IMR-90 (cell line): Measurements from ENCODE around the gene FKBP6. TPM values are rescaled to one million over a fixed set of nuclear protein-coding genes. Genes with fewer than 3 reads are reported as not detected.

ENCODE experiments used
- ATAC-seq: fragments of 200-7000 bp; cut with Tn5 transposase; 2 replicates; pipeline ENCODE4 v1.9.1; 2020; ENCODE audit warnings: low read depth, mild to moderate bottlenecking, moderate library complexity
- BruUV-seq: library from RNA; stranded (reverse); fragments of 400-500 nt; replicated peaks from 2 replicates; lab custom pipeline; 2021; lab: Mats Ljungman, UMichigan
- CTCF ChIA-PET: fragments of 300-600 bp; formaldehyde crosslinking; extraction: SDS; loops from one replicate; lab custom pipeline; 2021; ENCODE audit warnings: antibody characterized with exemption; lab: Yijun Ruan, JAX
- POLR2A ChIA-PET: fragments of 300-600 bp; sonication (Branson Sonifier 250); formaldehyde crosslinking; loops from one replicate; lab custom pipeline; 2022; ENCODE audit warnings: antibody characterized with exemption; ENCODE audit not compliant: unreplicated experiment; lab: Charles Lee
- DNase-seq: peaks from one replicate; pipeline ENCODE4 v3.0.0; 2013
- H2AFZ ChIP-seq: replicated peaks from 2 replicates; pipeline ENCODE3; 2013; ENCODE audit warnings: low read length, mild to moderate bottlenecking; ENCODE audit not compliant: poor library complexity
- H2AK5ac ChIP-seq: 2 replicates; pipeline ENCODE4 v1.6.1; 2013; ENCODE audit warnings: low read depth, low read length, inconsistent platforms
- H2AK9ac ChIP-seq: replicated peaks from 2 replicates; pipeline ENCODE3; 2013; ENCODE audit warnings: mild to moderate bottlenecking, low read depth, low read length, moderate library complexity; ENCODE audit not compliant: poor library complexity
- H2BK120ac ChIP-seq: 2 replicates; pipeline ENCODE4 v1.6.1; 2013; ENCODE audit warnings: low read depth, low read length, inconsistent platforms
- H2BK15ac ChIP-seq: 3 replicates; pipeline ENCODE4 v1.6.1; 2013; ENCODE audit warnings: low read depth, low read length, inconsistent platforms
- H2BK20ac ChIP-seq: 2 replicates; pipeline ENCODE4 v1.6.1; 2013; ENCODE audit warnings: low read depth, mild to moderate bottlenecking, inconsistent platforms, low read length, moderate library complexity
- H2BK5ac ChIP-seq: 2 replicates; pipeline ENCODE4 v1.6.1; 2013; ENCODE audit warnings: mild to moderate bottlenecking, low read depth, low read length, inconsistent platforms; ENCODE audit not compliant: poor library complexity, severe bottlenecking
- H3K14ac ChIP-seq: replicated peaks from 2 replicates; pipeline ENCODE4 v1.6.1; 2013; ENCODE audit warnings: low read depth, low read length, inconsistent platforms
- H3K18ac ChIP-seq: 2 replicates; pipeline ENCODE4 v1.6.1; 2013; ENCODE audit warnings: low read depth, low read length, control low read depth
- H3K23ac ChIP-seq: 2 replicates; pipeline ENCODE4 v1.6.1; 2013; ENCODE audit warnings: low read depth, low read length, inconsistent platforms
- H3K27ac ChIP-seq: 2 replicates; pipeline ENCODE4 v1.5.1; 2013; ENCODE audit warnings: mild to moderate bottlenecking, control low read depth, low read length; ENCODE audit not compliant: insufficient read depth
- H3K27me3 ChIP-seq: 2 replicates; pipeline ENCODE4 v1.6.1; 2013; ENCODE audit warnings: low read length; ENCODE audit not compliant: control insufficient read depth, insufficient read depth
- H3K36me3 ChIP-seq: 2 replicates; pipeline ENCODE4 v1.6.1; 2013; ENCODE audit warnings: low read length, mixed read lengths; ENCODE audit not compliant: control insufficient read depth, insufficient read depth
- H3K4ac ChIP-seq: 2 replicates; pipeline ENCODE4 v1.6.1; 2013; ENCODE audit warnings: low read depth, low read length, inconsistent platforms
- H3K4me1 ChIP-seq: 2 replicates; pipeline ENCODE4 v1.6.1; 2013; ENCODE audit warnings: low read length, mixed read lengths; ENCODE audit not compliant: control insufficient read depth, insufficient read depth
- H3K4me2 ChIP-seq: 2 replicates; pipeline ENCODE4 v1.6.1; 2013; ENCODE audit warnings: low read depth, mild to moderate bottlenecking, control low read depth, low read length, moderate library complexity
- H3K4me3 ChIP-seq: 2 replicates; pipeline ENCODE4 v1.5.1; 2013; ENCODE audit warnings: low read depth, mild to moderate bottlenecking, control low read depth, low read length, moderate library complexity; ENCODE audit not compliant: insufficient read depth
- H3K56ac ChIP-seq: 2 replicates; pipeline ENCODE4 v1.6.1; 2013; ENCODE audit warnings: low read length, inconsistent platforms; ENCODE audit not compliant: insufficient read depth; ENCODE audit errors: extremely low read depth
- H3K79me1 ChIP-seq, 2 experiments: 2 replicates each; pipeline ENCODE4 v1.6.1; 2013; ENCODE audit warnings: low read length in 2 of 2, inconsistent platforms in 1 of 2, low read depth in 1 of 2
- H3K9ac ChIP-seq: 2 replicates; pipeline ENCODE4 v1.6.1; 2013; ENCODE audit warnings: low read depth, low read length, control low read depth
- H3K9me1 ChIP-seq: 2 replicates; pipeline ENCODE4 v1.6.1; 2013; ENCODE audit warnings: low read length, inconsistent platforms; ENCODE audit not compliant: insufficient read depth
- H3K9me3 ChIP-seq: 2 replicates; pipeline ENCODE4 v1.6.1; 2013; ENCODE audit warnings: low read length; ENCODE audit not compliant: control insufficient read depth, insufficient read depth
- H4K20me1 ChIP-seq: 2 replicates; pipeline ENCODE4 v1.6.1; 2013; ENCODE audit warnings: low read length, inconsistent platforms; ENCODE audit not compliant: insufficient read depth
- H4K5ac ChIP-seq: 2 replicates; pipeline ENCODE4 v1.6.1; 2013; ENCODE audit warnings: mild to moderate bottlenecking, low read depth, low read length, control low read depth
- H4K8ac ChIP-seq, 2 experiments: 2 replicates each; pipeline ENCODE4 v1.6.1; 2013; ENCODE audit warnings: low read depth in 2 of 2, low read length in 2 of 2, control low read depth in 1 of 2, inconsistent platforms in 1 of 2
- H4K91ac ChIP-seq: 2 replicates; pipeline ENCODE4 v1.6.1; 2013; ENCODE audit warnings: low read depth, low read length, inconsistent platforms; ENCODE audit not compliant: insufficient read depth
- BHLHE40 ChIP-seq: fragments of 150-350 bp; IDR thresholded peaks from 2 replicates; pipeline ENCODE4 v1.6.1; 2016; ENCODE audit warnings: mild to moderate bottlenecking, low read depth, low read length
- CEBPB ChIP-seq: IDR thresholded peaks from 2 replicates; pipeline ENCODE4 v1.6.1; 2012; ENCODE audit warnings: low read depth, low read length, improper control_type of control experiment
- MAZ ChIP-seq: IDR thresholded peaks from 2 replicates; pipeline ENCODE4 v1.6.1; 2012; ENCODE audit warnings: low read depth, mild to moderate bottlenecking, low read length, improper control_type of control experiment, moderate library complexity, borderline replicate concordance
- MXI1 ChIP-seq: IDR thresholded peaks from 2 replicates; pipeline ENCODE4 v1.6.1; 2012; ENCODE audit warnings: low read depth, mild to moderate bottlenecking, low read length, moderate library complexity, borderline replicate concordance
- NFE2L2 ChIP-seq: fragments of 150-350 bp; IDR thresholded peaks from 2 replicates; pipeline ENCODE4 v1.6.1; 2016; ENCODE audit warnings: low read depth, mild to moderate bottlenecking, low read length
- POLR2A ChIP-seq: IDR thresholded peaks from 2 replicates; pipeline ENCODE4 v1.6.1; 2012; ENCODE audit warnings: mild to moderate bottlenecking, low read depth, low read length
- RAD21 ChIP-seq: IDR thresholded peaks from 2 replicates; pipeline ENCODE4 v1.6.1; 2012; ENCODE audit warnings: low read length, improper control_type of control experiment
- RCOR1 ChIP-seq: IDR thresholded peaks from 2 replicates; pipeline ENCODE4 v1.6.1; 2012; ENCODE audit warnings: mild to moderate bottlenecking, low read length, improper control_type of control experiment; ENCODE audit not compliant: insufficient replicate concordance
- RFX5 ChIP-seq: IDR thresholded peaks from 2 replicates; pipeline ENCODE4 v1.8.0; 2012; ENCODE audit warnings: low read depth, mild to moderate bottlenecking, low read length, moderate library complexity
- SMC3 ChIP-seq: fragments of 150-350 bp; IDR thresholded peaks from 2 replicates; pipeline ENCODE4 v1.6.1; 2016; ENCODE audit warnings: low read depth, mild to moderate bottlenecking, antibody characterized with exemption, low read length, moderate library complexity
- WGBS, 2 experiments: methylation state at CpG; one replicate each; pipeline versions ENCODE4 v1.1.5 to v1.1.7; 2013; ENCODE audit warnings: missing lambda C conversion rate in 2 of 2; ENCODE audit not compliant: insufficient read length in 1 of 2; ENCODE audit errors: extremely low coverage in 2 of 2; 5-methylcytosine and 5-hydroxymethylcytosine counted together
- dilution Hi-C: fragments of 300-500 bp; cut with HindIII; formaldehyde crosslinking; loops from one replicate; pipeline ENCODE4 v1.14.3; 2018; ENCODE audit warnings: low sequenced_read_pairs; ENCODE audit not compliant: unreplicated experiment
- in situ Hi-C: fragments of 300-500 bp; cut with MboI; formaldehyde crosslinking; loops from 3 replicates; pipeline ENCODE4 v1.14.3; 2019; ENCODE audit warnings: low sequenced_read_pairs, inconsistent platforms, mixed read lengths
- intact Hi-C: fragments of 100-400 bp; cut with micrococcal nuclease; formaldehyde crosslinking; loops from 2 replicates; pipeline ENCODE4 v1.10.0; 2022
- polyA plus RNA-seq, 3 experiments: library from polyadenylated mRNA; depleted of rRNA; stranded (reverse); fragments of >200 nt; gene quantifications; 2 replicates each; pipeline ENCODE4 v1.2.3, GENCODE V29; 2012; ENCODE audit warnings: low replicate concordance in 1 of 3
- total RNA-seq: library from RNA; depleted of rRNA; stranded (reverse); fragments of >200 nt; gene quantifications from 2 replicates; pipeline ENCODE4 v1.2.3, GENCODE V29; 2012
- TF ChIP-seq, protein P1 (sequence below): fragments of 150-350 bp; IDR thresholded peaks from 2 replicates; pipeline ENCODE4 v1.6.1; 2017; ENCODE audit warnings: mild to moderate bottlenecking, antibody characterized with exemption, low read length, low read depth
- TF ChIP-seq, protein P2 (sequence below): conservative IDR thresholded peaks from 2 replicates; pipeline ENCODE4 v1.5.1; 2012; ENCODE audit warnings: mild to moderate bottlenecking, low read depth, low read length, improper control_type of control experiment
- TF ChIP-seq, protein P3 (sequence below): fragments of 150-350 bp; IDR thresholded peaks from 2 replicates; pipeline ENCODE4 v1.6.1; 2016; ENCODE audit warnings: low read depth, mild to moderate bottlenecking, low read length, moderate library complexity, borderline replicate concordance

FKBP6 gene
- total and polyA plus RNA-seq, 2 of the 4 experiments (the other 2 are of a cell fraction): not detected

DNA sequence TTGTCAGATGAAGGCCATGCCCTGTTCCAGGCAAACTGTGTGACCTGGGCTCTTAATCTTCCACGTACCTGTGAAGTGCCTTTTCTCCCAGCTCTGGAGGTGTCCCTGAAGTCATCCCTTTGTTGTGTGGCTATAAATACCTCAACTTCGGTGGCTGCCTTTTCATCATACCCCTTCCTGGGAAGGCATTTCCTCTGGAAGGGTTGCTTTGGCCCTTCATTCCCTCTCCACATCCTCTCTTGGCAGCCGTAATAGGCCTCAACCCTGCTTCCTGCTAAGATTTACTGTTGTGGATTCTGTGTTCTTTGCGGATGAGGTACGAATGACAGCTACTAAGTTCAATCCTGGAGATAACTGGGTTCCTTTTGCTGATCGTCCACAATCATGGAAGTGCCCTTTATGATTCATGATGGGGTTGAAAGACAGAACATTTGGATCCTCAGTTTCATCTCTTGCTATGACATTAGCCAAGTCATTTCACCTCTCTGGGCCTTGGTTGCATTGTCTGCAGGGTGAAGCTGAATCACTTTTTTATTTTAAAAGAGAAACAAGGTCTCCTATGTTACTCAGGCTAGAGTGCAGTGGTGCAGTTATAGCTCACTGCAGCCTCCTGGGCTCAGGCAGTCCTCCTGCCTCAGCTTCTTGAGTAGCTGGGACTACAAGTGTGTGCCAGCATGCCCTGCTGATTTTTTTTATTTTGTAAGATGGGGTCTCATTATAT, 23.6 kb downstream of the FKBP6 start:
- H3K14ac ChIP-seq: no peak overlapping the region

More for the DNA sequence above, 23.6 kb downstream of the FKBP6 start:
- Histone ChIP-seq H4K5ac (no peak overlapping the region), H3K4me1 (no peaks in the 10 kb centered on the region; the same call in 1 of the 2 replicates), H2BK20ac (no peak overlapping the region), H2AFZ (no peak overlapping the region), H4K20me1 (no peaks in the 10 kb centered on the region), H3K9me1 (no peaks in the 10 kb centered on the region), H2AK9ac (no peak overlapping the region), H3K4me3 (no peak overlapping the region), H3K36me3 (no peaks in the 10 kb centered on the region), H3K9ac (no peak overlapping the region), H3K4ac (no peak overlapping the region), H3K23ac (no peak overlapping the region), H3K56ac (no peak overlapping the region), H4K8ac (no peak overlapping the region), H3K27me3 (peaks cover 9% of the 10 kb centered on the region), H3K18ac (no peak overlapping the region), H2AK5ac (no peak overlapping the region), H4K91ac (no peak overlapping the region), H3K79me1 (no peaks in the 10 kb centered on the region), H3K4me2 (no peak overlapping the region), H3K27ac (no peak overlapping the region), H2BK120ac (no peak overlapping the region), H2BK5ac (no peak overlapping the region), H3K9me3 (peaks cover 9% of the 10 kb centered on the region), H2BK15ac (no peak overlapping the region)
- no TSS peak for BruUV-seq
- TF ChIP-seq CEBPB: no peak
- no peak for TF ChIP-seq RAD21
- TF ChIP-seq, protein P1, sequence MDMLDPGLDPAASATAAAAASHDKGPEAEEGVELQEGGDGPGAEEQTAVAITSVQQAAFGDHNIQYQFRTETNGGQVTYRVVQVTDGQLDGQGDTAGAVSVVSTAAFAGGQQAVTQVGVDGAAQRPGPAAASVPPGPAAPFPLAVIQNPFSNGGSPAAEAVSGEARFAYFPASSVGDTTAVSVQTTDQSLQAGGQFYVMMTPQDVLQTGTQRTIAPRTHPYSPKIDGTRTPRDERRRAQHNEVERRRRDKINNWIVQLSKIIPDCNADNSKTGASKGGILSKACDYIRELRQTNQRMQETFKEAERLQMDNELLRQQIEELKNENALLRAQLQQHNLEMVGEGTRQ: no peak
- no peak for TF ChIP-seq NFE2L2
- no peak for TF ChIP-seq POLR2A
- TF ChIP-seq SMC3: no peak
- no peak for TF ChIP-seq RCOR1
- TF ChIP-seq MAZ: no peak
- TF ChIP-seq BHLHE40: no peak
- TF ChIP-seq MXI1: no peak
- TF ChIP-seq, protein P2, sequence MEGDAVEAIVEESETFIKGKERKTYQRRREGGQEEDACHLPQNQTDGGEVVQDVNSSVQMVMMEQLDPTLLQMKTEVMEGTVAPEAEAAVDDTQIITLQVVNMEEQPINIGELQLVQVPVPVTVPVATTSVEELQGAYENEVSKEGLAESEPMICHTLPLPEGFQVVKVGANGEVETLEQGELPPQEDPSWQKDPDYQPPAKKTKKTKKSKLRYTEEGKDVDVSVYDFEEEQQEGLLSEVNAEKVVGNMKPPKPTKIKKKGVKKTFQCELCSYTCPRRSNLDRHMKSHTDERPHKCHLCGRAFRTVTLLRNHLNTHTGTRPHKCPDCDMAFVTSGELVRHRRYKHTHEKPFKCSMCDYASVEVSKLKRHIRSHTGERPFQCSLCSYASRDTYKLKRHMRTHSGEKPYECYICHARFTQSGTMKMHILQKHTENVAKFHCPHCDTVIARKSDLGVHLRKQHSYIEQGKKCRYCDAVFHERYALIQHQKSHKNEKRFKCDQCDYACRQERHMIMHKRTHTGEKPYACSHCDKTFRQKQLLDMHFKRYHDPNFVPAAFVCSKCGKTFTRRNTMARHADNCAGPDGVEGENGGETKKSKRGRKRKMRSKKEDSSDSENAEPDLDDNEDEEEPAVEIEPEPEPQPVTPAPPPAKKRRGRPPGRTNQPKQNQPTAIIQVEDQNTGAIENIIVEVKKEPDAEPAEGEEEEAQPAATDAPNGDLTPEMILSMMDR: no peak
- TF ChIP-seq RFX5: no peak
- TF ChIP-seq, protein P3, sequence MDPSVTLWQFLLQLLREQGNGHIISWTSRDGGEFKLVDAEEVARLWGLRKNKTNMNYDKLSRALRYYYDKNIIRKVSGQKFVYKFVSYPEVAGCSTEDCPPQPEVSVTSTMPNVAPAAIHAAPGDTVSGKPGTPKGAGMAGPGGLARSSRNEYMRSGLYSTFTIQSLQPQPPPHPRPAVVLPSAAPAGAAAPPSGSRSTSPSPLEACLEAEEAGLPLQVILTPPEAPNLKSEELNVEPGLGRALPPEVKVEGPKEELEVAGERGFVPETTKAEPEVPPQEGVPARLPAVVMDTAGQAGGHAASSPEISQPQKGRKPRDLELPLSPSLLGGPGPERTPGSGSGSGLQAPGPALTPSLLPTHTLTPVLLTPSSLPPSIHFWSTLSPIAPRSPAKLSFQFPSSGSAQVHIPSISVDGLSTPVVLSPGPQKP: no peak
- intact Hi-C loops: loop anchor here (5.0 kb wide), 2 partner anchors 36 to 76 kb away; no protein-coding TSS in a partner anchor
- dilution Hi-C loops: no loop called here
- in situ Hi-C loops: no loop called here
- DNase-seq (no peak), ATAC-seq (no peak)
- CTCF ChIA-PET: no interaction called here
- POLR2A ChIA-PET: no interaction called here
- 100% methylated on average over 1 of the region's 6 CpGs; no CpG with 5 or more reads in 1 of the 2 experiments for WGBS, 2 experiments
